LNCAP (cell line): ENCODE data around the gene MUC22.

Source experiments
- TF ChIP-seq, protein P1 (sequence below): fragments of 450-650 bp; IDR thresholded peaks from 2 replicates; pipeline ENCODE4 v1.5.1; 2017; ENCODE audit warnings: mild to moderate bottlenecking

MUC22 gene

DNA sequence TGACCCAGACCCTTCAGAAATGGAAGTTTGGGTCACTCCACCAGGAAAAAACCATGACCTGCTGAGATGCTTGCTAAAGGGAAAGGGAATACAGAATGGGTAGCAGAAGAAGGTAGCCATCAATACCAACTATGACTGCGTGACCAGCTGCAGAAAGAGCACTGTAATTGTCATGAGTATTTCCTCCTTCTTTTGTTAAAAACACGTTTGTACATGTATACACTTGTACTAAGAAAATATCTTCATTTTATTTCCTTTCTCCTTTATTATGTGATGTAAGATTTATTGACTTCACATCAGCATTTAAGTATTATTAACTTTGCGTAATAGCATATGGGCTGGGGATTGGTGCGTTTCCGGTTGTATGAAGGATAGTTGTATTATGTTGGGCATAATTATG is 39.3 kb upstream of the MUC22 start:
- TF ChIP-seq, protein P1, sequence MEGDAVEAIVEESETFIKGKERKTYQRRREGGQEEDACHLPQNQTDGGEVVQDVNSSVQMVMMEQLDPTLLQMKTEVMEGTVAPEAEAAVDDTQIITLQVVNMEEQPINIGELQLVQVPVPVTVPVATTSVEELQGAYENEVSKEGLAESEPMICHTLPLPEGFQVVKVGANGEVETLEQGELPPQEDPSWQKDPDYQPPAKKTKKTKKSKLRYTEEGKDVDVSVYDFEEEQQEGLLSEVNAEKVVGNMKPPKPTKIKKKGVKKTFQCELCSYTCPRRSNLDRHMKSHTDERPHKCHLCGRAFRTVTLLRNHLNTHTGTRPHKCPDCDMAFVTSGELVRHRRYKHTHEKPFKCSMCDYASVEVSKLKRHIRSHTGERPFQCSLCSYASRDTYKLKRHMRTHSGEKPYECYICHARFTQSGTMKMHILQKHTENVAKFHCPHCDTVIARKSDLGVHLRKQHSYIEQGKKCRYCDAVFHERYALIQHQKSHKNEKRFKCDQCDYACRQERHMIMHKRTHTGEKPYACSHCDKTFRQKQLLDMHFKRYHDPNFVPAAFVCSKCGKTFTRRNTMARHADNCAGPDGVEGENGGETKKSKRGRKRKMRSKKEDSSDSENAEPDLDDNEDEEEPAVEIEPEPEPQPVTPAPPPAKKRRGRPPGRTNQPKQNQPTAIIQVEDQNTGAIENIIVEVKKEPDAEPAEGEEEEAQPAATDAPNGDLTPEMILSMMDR = no peak

DNA sequence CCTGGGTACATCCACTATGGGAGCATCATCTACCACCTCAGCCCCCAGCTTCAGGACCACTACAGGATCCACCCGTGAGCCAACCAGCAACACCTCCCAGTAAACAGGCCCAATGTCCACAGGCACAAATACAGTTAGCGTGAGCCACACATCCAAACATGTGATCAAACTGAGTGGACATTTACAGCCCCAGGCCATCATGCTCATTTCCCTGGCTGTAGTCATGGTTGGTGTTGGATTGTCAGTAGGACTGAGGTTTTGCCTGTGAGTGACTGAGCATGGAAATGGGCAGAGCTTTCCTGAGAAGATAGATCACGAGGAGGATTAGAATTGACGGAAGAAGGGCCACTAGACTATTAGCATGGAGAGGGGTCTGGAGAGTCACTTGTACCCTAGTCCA is 37.5 kb upstream of the MUC22 start:
- TF ChIP-seq, protein P1 = no peak

GRCh38 chr6:30974490-30975252 is 35.6 kb upstream of the MUC22 start:
- TF ChIP-seq, protein P1 = no peak

- TF ChIP-seq, protein P1 = no peak
These were observed 31.1 kb upstream of the MUC22 start for GRCh38 chr6:30979141-30979540.

DNA sequence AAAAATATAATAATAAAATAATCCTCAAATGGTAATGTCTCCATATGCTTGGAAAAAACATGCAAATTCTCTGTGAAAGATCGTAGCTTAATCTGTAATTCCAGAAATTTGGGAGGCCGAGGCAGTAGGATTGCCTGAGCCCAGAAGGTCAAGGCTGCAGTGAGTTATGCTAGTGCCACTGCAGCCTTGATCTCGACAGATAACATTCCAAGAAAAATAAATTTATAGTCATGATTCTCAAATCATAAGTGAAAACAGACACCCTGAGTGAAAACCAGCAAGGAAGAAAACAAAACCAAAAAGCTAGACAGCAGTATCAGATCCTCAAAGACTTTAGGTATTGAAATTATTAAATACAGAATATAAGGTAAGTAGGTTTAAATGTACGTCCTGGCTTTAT is 30.6 kb upstream of the MUC22 start:
- TF ChIP-seq, protein P1 = no peak

GRCh38 chr6:30981942-30982772 is 28.1 kb upstream of the MUC22 start:
- TF ChIP-seq, protein P1 = no peak

DNA sequence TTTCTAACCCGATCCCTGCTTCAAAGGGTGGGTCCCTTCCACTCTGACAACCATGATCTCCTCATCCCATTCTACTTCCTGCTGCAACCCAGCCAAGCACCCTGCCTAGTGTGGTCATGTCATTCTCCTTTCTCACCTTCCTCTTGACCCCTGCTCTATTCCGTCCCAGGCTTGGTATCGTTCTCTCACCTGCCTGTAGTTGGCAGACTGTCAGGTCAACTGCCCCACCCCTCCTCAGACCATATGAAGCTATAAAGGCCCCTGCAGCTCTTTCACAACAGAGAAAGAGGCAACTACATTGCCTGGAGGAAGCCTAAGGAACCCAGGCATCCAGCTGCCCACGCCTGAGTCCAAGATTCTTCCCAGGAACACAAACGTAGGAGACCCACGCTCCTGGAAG is 26.8 kb upstream of the MUC22 start, which contains the start of gene MUC21:
Gene MUC21 (plus strand): TSS at position 280 of the 400 bp plus-strand sequence. CDS start 241 bp downstream, outside the sequence.
- TF ChIP-seq, protein P1 = no peak
